ENCODE measurements around the gene ECM1.

- TF ChIP-seq POLR2A (IDR thresholded peaks at IDR 0.05; ENCODE audit: low read depth, low read length) (no peak), TAF1 (IDR thresholded peaks at IDR 0.05; ENCODE audit: borderline replicate concordance, low read depth, low read length) (no peak), POLR2AphosphoS5 (IDR thresholded peaks at IDR 0.05; ENCODE audit: low read depth, low read length) (no peak)
These were observed 40.4 kb downstream of the ECM1 start for GRCh38 chr1:150548324-150548631.

Data from GM12892 (cell line).